OCI-LY7 (cell line): ENCODE measurements around the gene PKN1.
"Not testable (repeated sequence)": the region's sequence is repeated elsewhere in the genome, so short reads cannot be mapped to it uniquely, and the experiment has no call there.

Source experiments
- EZH2phosphoT487 ChIP-seq: fragments of 200-600 bp; sonication (generic); IDR thresholded peaks from 2 replicates; pipeline ENCODE4 v1.6.1; 2018; ENCODE audit warnings: low read depth, borderline replicate concordance, mild to moderate bottlenecking, mixed run types, antibody characterized with exemption, low read length, moderate library complexity, mixed read lengths
- TF ChIP-seq, protein P1 (sequence below): fragments of 200-600 bp; sonication (generic); conservative IDR thresholded peaks from 2 replicates; pipeline ENCODE4 v1.5.1; 2014; ENCODE audit warnings: mild to moderate bottlenecking, antibody characterized with exemption, low read length, moderate library complexity, mixed read lengths

- TF ChIP-seq, protein P1, sequence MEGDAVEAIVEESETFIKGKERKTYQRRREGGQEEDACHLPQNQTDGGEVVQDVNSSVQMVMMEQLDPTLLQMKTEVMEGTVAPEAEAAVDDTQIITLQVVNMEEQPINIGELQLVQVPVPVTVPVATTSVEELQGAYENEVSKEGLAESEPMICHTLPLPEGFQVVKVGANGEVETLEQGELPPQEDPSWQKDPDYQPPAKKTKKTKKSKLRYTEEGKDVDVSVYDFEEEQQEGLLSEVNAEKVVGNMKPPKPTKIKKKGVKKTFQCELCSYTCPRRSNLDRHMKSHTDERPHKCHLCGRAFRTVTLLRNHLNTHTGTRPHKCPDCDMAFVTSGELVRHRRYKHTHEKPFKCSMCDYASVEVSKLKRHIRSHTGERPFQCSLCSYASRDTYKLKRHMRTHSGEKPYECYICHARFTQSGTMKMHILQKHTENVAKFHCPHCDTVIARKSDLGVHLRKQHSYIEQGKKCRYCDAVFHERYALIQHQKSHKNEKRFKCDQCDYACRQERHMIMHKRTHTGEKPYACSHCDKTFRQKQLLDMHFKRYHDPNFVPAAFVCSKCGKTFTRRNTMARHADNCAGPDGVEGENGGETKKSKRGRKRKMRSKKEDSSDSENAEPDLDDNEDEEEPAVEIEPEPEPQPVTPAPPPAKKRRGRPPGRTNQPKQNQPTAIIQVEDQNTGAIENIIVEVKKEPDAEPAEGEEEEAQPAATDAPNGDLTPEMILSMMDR, result not testable (repeated sequence)
- TF ChIP-seq EZH2phosphoT487, result not testable (repeated sequence)
Observed at GRCh38 chr19:14396730-14397129, 36.4 kb upstream of the PKN1 start.
